DND-41 (cell line): Measurements from ENCODE around the gene SHMT2.

ENCODE experiments used
- ATAC-seq: fragments of 200-7000 bp; cut with Tn5 transposase; 3 replicates; pipeline ENCODE4 v1.9.1; 2021; ENCODE audit warnings: low read depth; ENCODE audit not compliant: insufficient read depth
- DNase-seq: peaks from one replicate; pipeline ENCODE4 v3.0.0-alpha.2; 2020
- H2AFZ ChIP-seq: 2 replicates; pipeline ENCODE4 v1.6.0; 2012; ENCODE audit warnings: low read depth, low read length
- H3K27ac ChIP-seq: 2 replicates; pipeline ENCODE4 v1.5.1; 2012; ENCODE audit warnings: low read length, inconsistent platforms
- H3K27me3 ChIP-seq: fragments of 200-600 bp; sonication (generic); 2 replicates; pipeline ENCODE4 v1.6.0; 2012; ENCODE audit warnings: low read length, mild to moderate bottlenecking, inconsistent platforms; ENCODE audit not compliant: insufficient read depth, poor library complexity
- H3K36me3 ChIP-seq: 2 replicates; pipeline ENCODE4 v1.5.1; 2012; ENCODE audit warnings: low read length, inconsistent platforms; ENCODE audit not compliant: insufficient read depth
- H3K4me1 ChIP-seq: 2 replicates; pipeline ENCODE4 v1.5.1; 2012; ENCODE audit warnings: mild to moderate bottlenecking, low read length; ENCODE audit not compliant: insufficient read depth
- H3K4me2 ChIP-seq: 2 replicates; pipeline ENCODE4 v1.6.0; 2012; ENCODE audit warnings: mild to moderate bottlenecking, moderate library complexity, low read length, inconsistent platforms; ENCODE audit not compliant: insufficient read depth
- H3K4me3 ChIP-seq, 2 experiments: fragments of 200-600 bp in 1 of 2; shearing (Covaris generic) in 1 of 2; 2 replicates each; pipeline ENCODE4 v1.5.1; 2012 to 2016; ENCODE audit warnings: inconsistent platforms in 2 of 2, low read length in 2 of 2, mild to moderate bottlenecking in 2 of 2, low read depth in 1 of 2, moderate library complexity in 1 of 2
- H3K79me2 ChIP-seq: 2 replicates; pipeline ENCODE4 v1.6.0; 2012; ENCODE audit warnings: low read length, inconsistent platforms; ENCODE audit not compliant: insufficient read depth
- H3K9ac ChIP-seq: 2 replicates; pipeline ENCODE4 v1.6.0; 2012; ENCODE audit warnings: low read depth, mild to moderate bottlenecking, inconsistent platforms, low read length, moderate library complexity
- H3K9me3 ChIP-seq: 2 replicates; pipeline ENCODE4 v1.5.1; 2012; ENCODE audit warnings: low read length, moderate library complexity, mild to moderate bottlenecking, inconsistent platforms; ENCODE audit not compliant: insufficient read depth, severe bottlenecking
- H4K20me1 ChIP-seq: 2 replicates; pipeline ENCODE4 v1.6.0; 2012; ENCODE audit warnings: low read length; ENCODE audit not compliant: insufficient read depth
- CTCF ChIP-seq: IDR thresholded peaks from 2 replicates; pipeline ENCODE4 v1.5.1; 2012; ENCODE audit warnings: borderline replicate concordance, low read length, moderate library complexity, mild to moderate bottlenecking; ENCODE audit not compliant: poor library complexity, severe bottlenecking; ENCODE audit errors: extremely low read depth
- EZH2 ChIP-seq: IDR thresholded peaks from 3 replicates; pipeline ENCODE4 v1.6.1; 2012; ENCODE audit warnings: borderline replicate concordance, low read depth, mild to moderate bottlenecking, moderate library complexity, low read length, inconsistent platforms; ENCODE audit not compliant: severe bottlenecking

SHMT2 gene

GRCh38 chr12:57188090-57188425 is 41.5 kb upstream of the SHMT2 start:
- TF ChIP-seq CTCF = no peak
- TF ChIP-seq EZH2 = no peak
- DNase-seq (no peak), ATAC-seq (no peak)
- Histone ChIP-seq H3K9me3 (no peaks in the 10 kb centered on the region), H2AFZ (no peak overlapping the region), H3K4me2 (no peak overlapping the region), H3K4me1 (no peaks in the 10 kb centered on the region), H3K27me3 (no peaks in the 10 kb centered on the region), H3K9ac (no peak overlapping the region), H3K27ac (no peak overlapping the region), H4K20me1 (peaks cover 6% of the 10 kb centered on the region), H3K36me3 (no peaks in the 10 kb centered on the region), H3K79me2 (no peaks in the 10 kb centered on the region), H3K4me3 (no peak overlapping the region)

GRCh38 chr12:57190037-57190436 is 39.5 kb upstream of the SHMT2 start:
- no peaks in the 10 kb centered on the region for H3K27me3 ChIP-seq
- no peaks in the 10 kb centered on the region for H3K79me2 ChIP-seq
- no peak overlapping the region for H3K9ac ChIP-seq
- TF ChIP-seq EZH2 (no peak), CTCF (no peak)
- H3K4me3 ChIP-seq = no peak overlapping the region
- no peak for ATAC-seq
- no peaks in the 10 kb centered on the region for H3K4me1 ChIP-seq
- H2AFZ ChIP-seq = no peak overlapping the region
- H3K9me3 ChIP-seq = no peaks in the 10 kb centered on the region
- H3K36me3 ChIP-seq = no peaks in the 10 kb centered on the region
- no peak overlapping the region for H3K27ac ChIP-seq
- no peak overlapping the region for H3K4me2 ChIP-seq
- DNase-seq = no peak
- H4K20me1 ChIP-seq = peaks cover 3% of the 10 kb centered on the region; the same call in 1 of the 2 replicates

- H3K4me3 ChIP-seq = no peak overlapping the region
- no peaks in the 10 kb centered on the region for H3K27me3 ChIP-seq
- no peaks in the 10 kb centered on the region for H3K79me2 ChIP-seq
- H3K27ac ChIP-seq = no peak overlapping the region
- no peaks in the 10 kb centered on the region for H3K4me1 ChIP-seq
- ATAC-seq (no peak), DNase-seq (no peak)
- no peak overlapping the region for H3K4me2 ChIP-seq
- no peaks in the 10 kb centered on the region for H3K9me3 ChIP-seq
- H2AFZ ChIP-seq = no peak overlapping the region
- TF ChIP-seq CTCF = no peak
- no peak for TF ChIP-seq EZH2
- peaks cover 1% of the 10 kb centered on the region; the same call in 1 of the 2 replicates for H4K20me1 ChIP-seq
- H3K9ac ChIP-seq = no peak overlapping the region
- H3K36me3 ChIP-seq = no peaks in the 10 kb centered on the region
Measured at GRCh38 chr12:57190821-57191220, 38.7 kb upstream of the SHMT2 start.

- Histone ChIP-seq H3K4me1 (no peaks in the 10 kb centered on the region), H3K9me3 (no peaks in the 10 kb centered on the region), H3K27ac (no peak overlapping the region), H3K27me3 (no peaks in the 10 kb centered on the region), H3K4me2 (no peak overlapping the region), H3K79me2 (no peaks in the 10 kb centered on the region), H2AFZ (no peak overlapping the region), H4K20me1 (no peaks in the 10 kb centered on the region; the same call in 1 of the 2 replicates), H3K4me3 (no peak overlapping the region), H3K36me3 (no peaks in the 10 kb centered on the region), H3K9ac (no peak overlapping the region)
- no peak for TF ChIP-seq CTCF
- no peak for TF ChIP-seq EZH2
- DNase-seq (no peak), ATAC-seq (no peak)
Measured at GRCh38 chr12:57191410-57191809, 38.1 kb upstream of the SHMT2 start.
